Adrenal gland (tissue), 5 donors: ENCODE measurements around the gene PEPD.

Source experiments
- CTCF ChIP-seq, 6 experiments: fragments of 450-650 bp in 4 of 6; fragments of 200-600 bp in 2 of 6; sonication (generic) in 1 of 6; IDR thresholded peaks; 1 replicate in 5 of 6; 2 replicates in 1 of 6; pipeline versions ENCODE4 v1.5.1 to v1.8.0; 2016 to 2021; ENCODE audit warnings: antibody characterized with exemption in 6 of 6, mild to moderate bottlenecking in 2 of 6, moderate library complexity in 1 of 6
- POLR2A ChIP-seq, 2 donors: fragments of 450-650 bp; IDR thresholded peaks; one replicate each; pipeline ENCODE4 v1.6.1; 2017; ENCODE audit warnings: antibody characterized with exemption in 2 of 2, mild to moderate bottlenecking in 2 of 2, moderate library complexity in 1 of 2
- donor health status: DM: no; HTN: no; CAD: no.

GRCh38 chr19:33376941-33377557 is 144.5 kb downstream of the PEPD start:
- TF ChIP-seq CTCF (IDR thresholded peaks at IDR 0.05) (no peak), POLR2A (IDR thresholded peaks at IDR 0.05) (no peak)
